Type B pancreatic cell (in vitro differentiated cells): Measurements from ENCODE around the gene VASH1. TPM values are rescaled to one million over a fixed set of nuclear protein-coding genes. Genes with fewer than 3 reads are reported as not detected.

Source experiments
- DNase-seq: peaks from one replicate; pipeline ENCODE4 v3.0.0; 2021; ENCODE audit warnings: mixed read lengths; ENCODE audit not compliant: unreplicated experiment; ENCODE audit errors: extremely low spot score
- H3K27ac Mint-ChIP-seq: 2 replicates; pipeline ENCODE4 v1.8.0; 2021; ENCODE audit warnings: mild to moderate bottlenecking, mixed read lengths
- H3K27me3 Mint-ChIP-seq: 2 replicates; pipeline ENCODE4 v1.8.0; 2021; ENCODE audit warnings: mixed read lengths
- H3K36me3 Mint-ChIP-seq: 2 replicates; pipeline ENCODE4 v1.8.0; 2021; ENCODE audit warnings: mixed read lengths
- H3K4me1 Mint-ChIP-seq: one replicate; pipeline ENCODE4 v1.8.0; 2021; ENCODE audit warnings: mixed read lengths; ENCODE audit not compliant: unreplicated experiment
- H3K4me3 Mint-ChIP-seq: 2 replicates; pipeline ENCODE4 v1.8.0; 2021; ENCODE audit warnings: mild to moderate bottlenecking, mixed read lengths
- H3K9me3 Mint-ChIP-seq: 2 replicates; pipeline ENCODE4 v1.8.0; 2021; ENCODE audit warnings: mixed read lengths
- CTCF ChIP-seq: fragments of 200-600 bp; sonication (generic); conservative IDR thresholded peaks from 2 replicates; pipeline ENCODE4 v1.5.0; 2021; ENCODE audit warnings: antibody characterized with exemption, mild to moderate bottlenecking
- total RNA-seq: library from RNA; stranded (reverse); gene quantifications from 2 replicates; pipeline ENCODE4 v1.2.1, GENCODE V29; 2021; ENCODE audit warnings: low replicate concordance

The VASH1 gene
- total RNA-seq, 1 donor from 2014 or later = 28.8 TPM

DNA sequence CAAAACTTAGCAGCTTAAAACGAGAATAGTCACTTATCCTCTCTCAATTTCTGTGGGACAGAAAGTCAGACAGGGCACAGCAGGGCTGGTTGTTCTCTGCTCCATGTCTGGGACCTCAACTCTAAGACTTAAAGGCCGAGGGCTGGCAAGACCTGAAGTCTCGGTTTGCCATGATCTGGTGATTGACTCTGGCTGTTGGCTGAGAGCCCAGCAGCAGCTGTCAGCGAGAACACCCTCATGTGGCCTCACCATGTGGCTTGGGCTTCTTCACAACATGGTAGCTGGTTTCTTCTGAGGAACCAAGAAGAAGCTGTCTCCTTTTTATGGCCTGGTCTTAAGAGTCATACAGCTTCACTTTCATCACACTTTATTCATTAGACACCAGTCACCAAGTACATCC is 1.7 kb upstream of the VASH1 start:
- H3K9me3 Mint-ChIP-seq = peaks cover 4% of the 10 kb centered on the region
- H3K4me3 Mint-ChIP-seq = no peak overlapping the region
- DNase-seq = no peak
- peaks cover 20% of the 10 kb centered on the region for H3K4me1 Mint-ChIP-seq
- TF ChIP-seq CTCF = no peak
- H3K27ac Mint-ChIP-seq = no peak overlapping the region
- peaks cover 60% of the 10 kb centered on the region for H3K27me3 Mint-ChIP-seq
- H3K36me3 Mint-ChIP-seq = no peaks in the 10 kb centered on the region

GRCh38 chr14:76760331-76761135 is 735 bp upstream of the VASH1 start:
- Mint-ChIP-seq H3K27me3 (peaks cover 61% of the 10 kb centered on the region), H3K4me1 (peaks cover 20% of the 10 kb centered on the region), H3K27ac (peak overlapping the region; percentile 36), H3K9me3 (peaks cover 4% of the 10 kb centered on the region), H3K4me3 (peak overlapping the region; percentile 84), H3K36me3 (peaks cover 3% of the 10 kb centered on the region)
- DNase-seq = peak; percentile 54
- no peak for TF ChIP-seq CTCF

DNA sequence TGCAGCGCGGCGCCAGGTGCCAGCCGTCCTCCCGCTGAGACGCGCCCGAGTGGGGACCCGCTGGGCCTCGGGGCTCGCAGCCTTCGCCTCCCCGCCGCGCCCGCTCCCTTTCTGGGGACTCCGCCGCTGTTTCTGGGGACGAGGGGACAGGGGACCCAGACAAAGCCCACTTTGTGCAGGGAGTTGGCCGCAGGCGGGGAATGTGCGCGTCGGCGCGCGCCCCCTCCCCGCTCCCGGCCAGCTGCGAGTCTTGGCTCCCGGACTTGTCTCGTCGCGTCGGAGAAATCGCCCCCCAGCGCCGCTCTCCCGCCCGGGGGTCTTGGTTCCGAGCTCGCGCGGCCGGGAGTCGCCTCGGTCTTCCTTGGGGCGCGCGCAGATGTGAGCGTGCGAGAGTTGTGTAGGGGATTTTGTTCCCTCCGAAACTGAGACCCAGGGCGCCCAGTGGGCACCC is 717 bp downstream of the VASH1 start:
- H3K27ac Mint-ChIP-seq = no peak overlapping the region
- peaks cover 3% of the 10 kb centered on the region for H3K36me3 Mint-ChIP-seq
- TF ChIP-seq CTCF = no peak
- H3K9me3 Mint-ChIP-seq = peaks cover 4% of the 10 kb centered on the region
- H3K4me3 Mint-ChIP-seq = peak overlapping the region; percentile 91
- peaks cover 56% of the 10 kb centered on the region for H3K27me3 Mint-ChIP-seq
- DNase-seq = no peak
- H3K4me1 Mint-ChIP-seq = peaks cover 20% of the 10 kb centered on the region

GRCh38 chr14:76762411-76763095 is 1.3 kb downstream of the VASH1 start:
- Mint-ChIP-seq H3K27ac (no peak overlapping the region), H3K4me1 (peaks cover 21% of the 10 kb centered on the region), H3K4me3 (peak overlapping the region; percentile 91), H3K9me3 (peaks cover 4% of the 10 kb centered on the region), H3K36me3 (peaks cover 3% of the 10 kb centered on the region), H3K27me3 (peaks cover 56% of the 10 kb centered on the region)
- TF ChIP-seq CTCF = no peak
- peak; percentile 55 for DNase-seq

- DNase-seq = no peak
These were observed 2.1 kb downstream of the VASH1 start for GRCh38 chr14:76763096-76764041.

More at GRCh38 chr14:76763096-76764041, 2.1 kb downstream of the VASH1 start:
- H3K4me1 Mint-ChIP-seq = peaks cover 29% of the 10 kb centered on the region
- peaks cover 51% of the 10 kb centered on the region for H3K27me3 Mint-ChIP-seq
- peaks cover 3% of the 10 kb centered on the region for H3K36me3 Mint-ChIP-seq
- H3K4me3 Mint-ChIP-seq = peak overlapping the region; percentile 91
- peaks cover 4% of the 10 kb centered on the region for H3K9me3 Mint-ChIP-seq
- no peak for TF ChIP-seq CTCF
- no peak overlapping the region for H3K27ac Mint-ChIP-seq
